Loucy (cell line): Measurements from ENCODE around the gene MMP14.

Experiments
- H2AFZ ChIP-seq: fragments of 200-600 bp; sonication (generic); 2 replicates; pipeline ENCODE4 v1.6.0; 2016; ENCODE audit warnings: antibody characterized with exemption, mild to moderate bottlenecking, low read length, moderate library complexity
- H3F3A ChIP-seq: fragments of 200-600 bp; 2 replicates; pipeline ENCODE4 v1.6.0; 2016; ENCODE audit warnings: antibody characterized with exemption, low read depth, mild to moderate bottlenecking
- H3K27me3 ChIP-seq: fragments of 200-600 bp; sonication (generic); 2 replicates; pipeline ENCODE4 v1.6.1; 2014; ENCODE audit warnings: low read length, mild to moderate bottlenecking; ENCODE audit not compliant: insufficient read depth, poor library complexity, severe bottlenecking
- H3K36me3 ChIP-seq: fragments of 200-600 bp; sonication (generic); 2 replicates; pipeline ENCODE4 v1.6.1; 2016; ENCODE audit warnings: low read length; ENCODE audit not compliant: insufficient read depth
- H3K4me1 ChIP-seq: fragments of 200-600 bp; sonication (generic); 2 replicates; pipeline ENCODE4 v1.5.1; 2014; ENCODE audit warnings: low read length, mild to moderate bottlenecking; ENCODE audit not compliant: insufficient read depth, poor library complexity, severe bottlenecking
- H3K4me2 ChIP-seq: fragments of 200-600 bp; sonication (generic); 2 replicates; pipeline ENCODE4 v1.6.0; 2014; ENCODE audit warnings: antibody characterized with exemption, low read length, low read depth, mild to moderate bottlenecking; ENCODE audit not compliant: poor library complexity, severe bottlenecking
- H3K4me3 ChIP-seq: fragments of 200-600 bp; sonication (generic); 2 replicates; pipeline ENCODE4 v1.5.1; 2014; ENCODE audit warnings: low read length, mild to moderate bottlenecking, mixed read lengths; ENCODE audit not compliant: poor library complexity, severe bottlenecking
- H3K79me2 ChIP-seq: fragments of 200-600 bp; sonication (generic); 2 replicates; pipeline ENCODE4 v1.6.1; 2014; ENCODE audit warnings: low read length; ENCODE audit not compliant: insufficient read depth
- H3K9ac ChIP-seq: fragments of 200-600 bp; sonication (generic); 2 replicates; pipeline ENCODE4 v1.6.0; 2014; ENCODE audit warnings: mild to moderate bottlenecking, low read depth, low read length, moderate library complexity; ENCODE audit not compliant: poor library complexity, severe bottlenecking
- H3K9me2 ChIP-seq: fragments of 200-600 bp; sonication (generic); replicated peaks from 2 replicates; pipeline ENCODE4 v1.6.1; 2016; ENCODE audit warnings: low read depth, low read length, mixed read lengths
- H3K9me3 ChIP-seq: fragments of 200-600 bp; sonication (generic); 2 replicates; pipeline ENCODE4 v1.6.1; 2014; ENCODE audit warnings: mild to moderate bottlenecking, antibody characterized with exemption, low read length, low read depth; ENCODE audit not compliant: insufficient read depth
- H4K20me1 ChIP-seq: fragments of 200-600 bp; sonication (generic); 2 replicates; pipeline ENCODE4 v1.6.0; 2014; ENCODE audit warnings: antibody characterized with exemption, low read length, mild to moderate bottlenecking; ENCODE audit not compliant: insufficient read depth, poor library complexity, severe bottlenecking
- EZH2phosphoT487 ChIP-seq: fragments of 200-600 bp; IDR thresholded peaks from 2 replicates; pipeline ENCODE4 v1.6.1; 2018; ENCODE audit warnings: antibody characterized with exemption, mild to moderate bottlenecking, moderate library complexity, borderline replicate concordance
- TF ChIP-seq, protein P1 (sequence below): fragments of 200-600 bp; sonication (generic); conservative IDR thresholded peaks from 2 replicates; pipeline ENCODE4 v1.5.1; 2014; ENCODE audit warnings: mild to moderate bottlenecking, antibody characterized with exemption, low read length

The MMP14 gene

DNA sequence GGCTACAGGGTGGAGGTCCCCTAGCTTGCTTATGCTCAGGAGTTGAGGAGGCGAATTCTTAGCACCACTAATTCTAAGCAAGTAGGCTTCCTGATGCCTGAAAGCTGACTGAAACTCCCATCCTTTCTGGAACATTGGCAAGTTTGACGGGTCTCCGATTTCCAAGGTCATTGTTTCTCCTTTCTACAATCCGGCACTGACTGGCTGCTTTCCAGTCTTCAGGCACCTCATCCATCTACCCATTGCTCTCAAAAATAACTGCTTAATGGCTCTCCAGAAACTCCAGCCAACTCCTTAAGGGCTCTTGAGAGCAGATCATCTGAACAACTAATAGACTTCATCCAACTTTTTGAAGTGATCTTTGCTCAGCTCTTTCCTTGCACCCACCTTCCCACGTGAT, 60.0 kb downstream of the MMP14 start:
- Histone ChIP-seq H3K9me3 (no peaks in the 10 kb centered on the region), H3K27me3 (no peaks in the 10 kb centered on the region), H2AFZ (no peak overlapping the region), H3F3A (no peaks in the 10 kb centered on the region), H3K4me1 (no peaks in the 10 kb centered on the region), H3K9me2 (no peaks in the 10 kb centered on the region), H3K79me2 (no peaks in the 10 kb centered on the region), H3K36me3 (peaks cover 7% of the 10 kb centered on the region; the same call in 1 of the 2 replicates), H4K20me1 (no peaks in the 10 kb centered on the region), H3K9ac (no peak overlapping the region), H3K4me3 (no peak overlapping the region), H3K4me2 (no peak overlapping the region)
- TF ChIP-seq, protein P1, sequence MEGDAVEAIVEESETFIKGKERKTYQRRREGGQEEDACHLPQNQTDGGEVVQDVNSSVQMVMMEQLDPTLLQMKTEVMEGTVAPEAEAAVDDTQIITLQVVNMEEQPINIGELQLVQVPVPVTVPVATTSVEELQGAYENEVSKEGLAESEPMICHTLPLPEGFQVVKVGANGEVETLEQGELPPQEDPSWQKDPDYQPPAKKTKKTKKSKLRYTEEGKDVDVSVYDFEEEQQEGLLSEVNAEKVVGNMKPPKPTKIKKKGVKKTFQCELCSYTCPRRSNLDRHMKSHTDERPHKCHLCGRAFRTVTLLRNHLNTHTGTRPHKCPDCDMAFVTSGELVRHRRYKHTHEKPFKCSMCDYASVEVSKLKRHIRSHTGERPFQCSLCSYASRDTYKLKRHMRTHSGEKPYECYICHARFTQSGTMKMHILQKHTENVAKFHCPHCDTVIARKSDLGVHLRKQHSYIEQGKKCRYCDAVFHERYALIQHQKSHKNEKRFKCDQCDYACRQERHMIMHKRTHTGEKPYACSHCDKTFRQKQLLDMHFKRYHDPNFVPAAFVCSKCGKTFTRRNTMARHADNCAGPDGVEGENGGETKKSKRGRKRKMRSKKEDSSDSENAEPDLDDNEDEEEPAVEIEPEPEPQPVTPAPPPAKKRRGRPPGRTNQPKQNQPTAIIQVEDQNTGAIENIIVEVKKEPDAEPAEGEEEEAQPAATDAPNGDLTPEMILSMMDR, result no peak
- TF ChIP-seq EZH2phosphoT487, result no peak

DNA sequence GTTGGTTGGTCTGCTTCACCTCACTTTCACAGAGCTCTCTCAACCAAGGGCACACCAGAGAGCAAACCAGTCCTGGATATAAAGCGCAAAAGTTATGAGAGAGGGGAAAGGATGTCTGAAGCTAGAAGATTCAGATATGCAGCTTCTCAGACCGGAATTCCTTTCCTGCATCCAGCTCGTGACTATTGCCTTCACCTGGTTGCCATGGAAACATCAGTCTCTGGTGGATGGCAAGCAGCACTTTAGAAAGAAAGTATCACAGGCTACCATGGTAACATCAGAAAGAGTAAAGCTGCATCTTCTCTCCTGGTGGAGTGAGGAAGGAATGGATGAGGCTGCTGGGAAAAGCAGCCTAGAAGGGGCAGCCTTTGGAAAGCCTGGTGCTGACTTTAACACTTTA, 60.4 kb downstream of the MMP14 start:
- Histone ChIP-seq H3K9me2 (no peaks in the 10 kb centered on the region), H3K36me3 (peaks cover 11% of the 10 kb centered on the region; the same call in 1 of the 2 replicates), H3K27me3 (no peaks in the 10 kb centered on the region), H3K79me2 (no peaks in the 10 kb centered on the region), H3K4me3 (no peak overlapping the region), H4K20me1 (no peaks in the 10 kb centered on the region), H3K4me1 (no peaks in the 10 kb centered on the region), H3K4me2 (no peak overlapping the region), H3F3A (no peaks in the 10 kb centered on the region), H2AFZ (no peak overlapping the region), H3K9ac (no peak overlapping the region), H3K9me3 (no peaks in the 10 kb centered on the region)
- TF ChIP-seq, protein P1, result no peak
- TF ChIP-seq EZH2phosphoT487, result no peak

DNA sequence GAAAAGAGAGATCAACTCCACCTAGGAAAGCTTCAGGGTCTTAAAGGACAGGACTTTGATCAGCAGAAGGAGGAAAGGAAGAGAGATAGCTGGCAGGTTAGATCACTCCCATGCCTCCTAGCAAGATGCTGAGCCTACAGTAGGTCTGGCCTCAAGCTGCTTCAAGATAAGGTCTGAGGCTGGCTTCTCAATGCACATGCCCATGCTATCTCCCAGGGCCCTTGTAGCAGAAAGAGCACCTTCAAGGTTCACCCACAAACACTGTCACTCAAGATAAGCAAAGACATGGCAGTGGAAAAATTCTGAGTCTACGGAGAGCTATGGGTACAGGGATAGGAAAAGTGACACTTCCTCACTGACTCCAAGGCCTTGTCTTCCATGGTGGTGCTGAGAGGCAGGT, 61.0 kb downstream of the MMP14 start:
- H3F3A ChIP-seq, result no peaks in the 10 kb centered on the region

More for the DNA sequence above, 61.0 kb downstream of the MMP14 start:
- Histone ChIP-seq H3K4me3 (no peak overlapping the region), H2AFZ (no peak overlapping the region), H3K9me3 (no peaks in the 10 kb centered on the region), H3K79me2 (no peaks in the 10 kb centered on the region), H4K20me1 (no peaks in the 10 kb centered on the region), H3K27me3 (no peaks in the 10 kb centered on the region), H3K4me1 (no peaks in the 10 kb centered on the region), H3K4me2 (no peak overlapping the region), H3K9ac (no peak overlapping the region), H3K9me2 (no peaks in the 10 kb centered on the region), H3K36me3 (peaks cover 17% of the 10 kb centered on the region; the same call in 1 of the 2 replicates)
- TF ChIP-seq, protein P1, result no peak
- no peak for TF ChIP-seq EZH2phosphoT487
